NB4 (cell line): ENCODE results near the gene FILIP1L.

Experiments
- MAX ChIP-seq: IDR thresholded peaks from 2 replicates; pipeline ENCODE4 v1.6.1; 2011; ENCODE audit warnings: low read depth, low read length
- POLR2A ChIP-seq: IDR thresholded peaks from 2 replicates; pipeline ENCODE4 v1.6.1; 2011; ENCODE audit warnings: mild to moderate bottlenecking; ENCODE audit not compliant: insufficient read length; ENCODE audit errors: extremely low read depth
- TF ChIP-seq, protein P1 (sequence below): IDR thresholded peaks from one replicate; pipeline ENCODE4 v1.5.1; 2012; ENCODE audit warnings: low read depth, low read length

DNA sequence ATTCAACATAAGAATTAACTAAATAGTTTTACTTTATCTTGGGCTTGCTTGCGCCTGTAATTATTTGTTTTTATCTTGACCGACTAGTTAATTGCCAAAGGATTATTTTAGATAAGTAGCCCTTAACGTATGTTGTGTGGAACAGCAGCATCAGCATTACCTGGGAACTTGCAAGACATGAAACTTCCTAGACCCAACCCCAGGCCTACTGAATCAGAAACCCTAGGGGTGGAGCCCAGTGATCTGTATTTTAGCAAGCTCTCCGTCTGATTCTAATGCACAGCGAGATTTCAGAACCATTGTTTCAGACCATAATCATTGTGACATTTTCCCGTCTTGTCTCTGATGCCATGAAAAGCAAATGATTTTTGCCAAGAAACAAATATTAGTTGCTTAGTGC lies 31.1 kb downstream of the FILIP1L start:
- TF ChIP-seq, protein P1, sequence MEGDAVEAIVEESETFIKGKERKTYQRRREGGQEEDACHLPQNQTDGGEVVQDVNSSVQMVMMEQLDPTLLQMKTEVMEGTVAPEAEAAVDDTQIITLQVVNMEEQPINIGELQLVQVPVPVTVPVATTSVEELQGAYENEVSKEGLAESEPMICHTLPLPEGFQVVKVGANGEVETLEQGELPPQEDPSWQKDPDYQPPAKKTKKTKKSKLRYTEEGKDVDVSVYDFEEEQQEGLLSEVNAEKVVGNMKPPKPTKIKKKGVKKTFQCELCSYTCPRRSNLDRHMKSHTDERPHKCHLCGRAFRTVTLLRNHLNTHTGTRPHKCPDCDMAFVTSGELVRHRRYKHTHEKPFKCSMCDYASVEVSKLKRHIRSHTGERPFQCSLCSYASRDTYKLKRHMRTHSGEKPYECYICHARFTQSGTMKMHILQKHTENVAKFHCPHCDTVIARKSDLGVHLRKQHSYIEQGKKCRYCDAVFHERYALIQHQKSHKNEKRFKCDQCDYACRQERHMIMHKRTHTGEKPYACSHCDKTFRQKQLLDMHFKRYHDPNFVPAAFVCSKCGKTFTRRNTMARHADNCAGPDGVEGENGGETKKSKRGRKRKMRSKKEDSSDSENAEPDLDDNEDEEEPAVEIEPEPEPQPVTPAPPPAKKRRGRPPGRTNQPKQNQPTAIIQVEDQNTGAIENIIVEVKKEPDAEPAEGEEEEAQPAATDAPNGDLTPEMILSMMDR, result no peak
- TF ChIP-seq POLR2A, result no peak
- no peak for TF ChIP-seq MAX
